Ishikawa (cell line): ENCODE results near the gene NWD2.

ENCODE experiments used
- CREB1 ChIP-seq: IDR thresholded peaks from 2 replicates; pipeline ENCODE4 v1.6.1; 2012; ENCODE audit warnings: low read depth
- EGR1 ChIP-seq: IDR thresholded peaks from 2 replicates; pipeline ENCODE4 v1.6.1; 2012
- EP300 ChIP-seq: IDR thresholded peaks from 2 replicates; pipeline ENCODE4 v1.6.1; 2012; ENCODE audit warnings: borderline replicate concordance
- FOXM1 ChIP-seq: IDR thresholded peaks from 2 replicates; pipeline ENCODE4 v1.6.1; 2012; ENCODE audit warnings: low read depth, borderline replicate concordance
- NFIC ChIP-seq: IDR thresholded peaks from 2 replicates; pipeline ENCODE4 v1.6.1; 2012
- RAD21 ChIP-seq: IDR thresholded peaks from 2 replicates; pipeline ENCODE4 v1.6.1; 2012; ENCODE audit warnings: low read depth
- REST ChIP-seq: IDR thresholded peaks from 2 replicates; pipeline ENCODE4 v1.6.1; 2012; ENCODE audit warnings: low read depth, mild to moderate bottlenecking
- TAF1 ChIP-seq: IDR thresholded peaks from 2 replicates; pipeline ENCODE4 v1.6.1; 2012; ENCODE audit warnings: low read depth, mild to moderate bottlenecking
- TCF12 ChIP-seq: IDR thresholded peaks from 2 replicates; pipeline ENCODE4 v1.6.1; 2012; ENCODE audit warnings: low read depth
- TEAD4 ChIP-seq: IDR thresholded peaks from 2 replicates; pipeline ENCODE4 v1.6.1; 2012
- USF1 ChIP-seq: IDR thresholded peaks from 2 replicates; pipeline ENCODE4 v1.6.1; 2012
- YY1 ChIP-seq: IDR thresholded peaks from 2 replicates; pipeline ENCODE4 v1.6.1; 2012; ENCODE audit warnings: low read depth

- no peak for TF ChIP-seq REST
- TF ChIP-seq TAF1: no peak
- no peak for TF ChIP-seq TEAD4
- no peak for TF ChIP-seq EP300
- no peak for TF ChIP-seq RAD21
- no peak for TF ChIP-seq NFIC
- no peak for TF ChIP-seq YY1
- TF ChIP-seq TCF12: no peak
- TF ChIP-seq EGR1: no peak
- no peak for TF ChIP-seq USF1
- no peak for TF ChIP-seq FOXM1
- TF ChIP-seq CREB1: no peak
Measured at GRCh38 chr4:37489697-37490096, 245.2 kb downstream of the NWD2 start.
